H9 (cell line): Measurements from ENCODE around the gene HHATL. TPM values are rescaled to one million over a fixed set of nuclear protein-coding genes. Genes with fewer than 3 reads are reported as not detected.

Source experiments
- DNase-seq: peaks from one replicate; pipeline ENCODE4 v3.0.0-alpha.2; 2017
- H2AFZ ChIP-seq: one replicate; pipeline ENCODE4 v1.6.1; 2013; ENCODE audit warnings: mild to moderate bottlenecking, low read length, control low read depth, moderate library complexity
- H2AK5ac ChIP-seq: 2 replicates; pipeline ENCODE4 v1.6.1; 2013; ENCODE audit warnings: low read length, control low read depth, mixed read lengths; ENCODE audit not compliant: insufficient read length
- H2BK120ac ChIP-seq: one replicate; pipeline ENCODE4 v1.6.1; 2013; ENCODE audit warnings: low read depth, mild to moderate bottlenecking, low read length, control low read depth, inconsistent platforms; ENCODE audit not compliant: poor library complexity, severe bottlenecking
- H2BK12ac ChIP-seq: 2 replicates; pipeline ENCODE4 v1.6.1; 2013; ENCODE audit warnings: low read length, control low read depth, mixed read lengths, low read depth; ENCODE audit not compliant: insufficient read length
- H2BK15ac ChIP-seq: 2 replicates; pipeline ENCODE4 v1.6.1; 2013; ENCODE audit warnings: low read depth, low read length, control low read depth
- H2BK20ac ChIP-seq: one replicate; pipeline ENCODE4 v1.6.1; 2013; ENCODE audit warnings: low read depth, mild to moderate bottlenecking, low read length, control low read depth, inconsistent platforms; ENCODE audit not compliant: poor library complexity, severe bottlenecking
- H2BK5ac ChIP-seq: 2 replicates; pipeline ENCODE4 v1.6.1; 2013; ENCODE audit warnings: low read length, control low read depth, mixed read lengths; ENCODE audit not compliant: insufficient read length
- H3K14ac ChIP-seq: 2 replicates; pipeline ENCODE4 v1.6.1; 2013; ENCODE audit warnings: low read length, control low read depth; ENCODE audit not compliant: insufficient read depth
- H3K18ac ChIP-seq: 2 replicates; pipeline ENCODE4 v1.6.1; 2013; ENCODE audit warnings: low read depth, mild to moderate bottlenecking, mixed read lengths, low read length, control low read depth; ENCODE audit not compliant: insufficient read length
- H3K23ac ChIP-seq: 2 replicates; pipeline ENCODE4 v1.6.1; 2013; ENCODE audit warnings: low read length, control low read depth, mixed read lengths, low read depth; ENCODE audit not compliant: insufficient read length
- H3K23me2 ChIP-seq: 2 replicates; pipeline ENCODE4 v1.6.1; 2013; ENCODE audit warnings: low read depth, mild to moderate bottlenecking, mixed read lengths, low read length, control low read depth; ENCODE audit not compliant: insufficient read length, poor library complexity, severe bottlenecking
- H3K27ac ChIP-seq: 2 replicates; pipeline ENCODE4 v1.5.1; 2013; ENCODE audit warnings: low read length, control low read depth, mixed read lengths, low read depth; ENCODE audit not compliant: insufficient read length
- H3K27me3 ChIP-seq: 2 replicates; pipeline ENCODE4 v1.6.1; 2013; ENCODE audit warnings: low read length, control low read depth, inconsistent platforms; ENCODE audit not compliant: insufficient read depth
- H3K4ac ChIP-seq: 2 replicates; pipeline ENCODE4 v1.6.1; 2013; ENCODE audit warnings: low read depth, mild to moderate bottlenecking, control low read depth, inconsistent platforms, low read length, moderate library complexity
- H3K4me1 ChIP-seq: 2 replicates; pipeline ENCODE4 v1.6.1; 2013; ENCODE audit warnings: low read length, control low read depth, inconsistent platforms; ENCODE audit not compliant: insufficient read depth
- H3K4me2 ChIP-seq: 2 replicates; pipeline ENCODE4 v1.6.1; 2013; ENCODE audit warnings: low read length, control low read depth, mixed read lengths; ENCODE audit not compliant: insufficient read length, insufficient read depth
- H3K56ac ChIP-seq: 2 replicates; pipeline ENCODE4 v1.6.1; 2013; ENCODE audit warnings: low read depth, mild to moderate bottlenecking, mixed read lengths, low read length, control low read depth; ENCODE audit not compliant: insufficient read length
- H3K79me1 ChIP-seq: 2 replicates; pipeline ENCODE4 v1.6.1; 2013; ENCODE audit warnings: low read depth, mild to moderate bottlenecking, moderate library complexity, low read length, control low read depth, inconsistent platforms; ENCODE audit not compliant: insufficient read depth, poor library complexity, severe bottlenecking
- H3K79me2 ChIP-seq: 2 replicates; pipeline ENCODE4 v1.6.1; 2013; ENCODE audit warnings: low read length, control low read depth, inconsistent platforms; ENCODE audit not compliant: insufficient read depth
- H3K9ac ChIP-seq: 2 replicates; pipeline ENCODE4 v1.6.1; 2013; ENCODE audit warnings: low read length, control low read depth, mixed read lengths; ENCODE audit not compliant: insufficient read length; ENCODE audit errors: extremely low read depth
- H3K9me3 ChIP-seq: one replicate; pipeline ENCODE4 v1.6.1; 2013; ENCODE audit warnings: low read depth, low read length, inconsistent platforms; ENCODE audit not compliant: control insufficient read depth
- H3T11ph ChIP-seq: one replicate; pipeline ENCODE4 v1.6.1; 2013; ENCODE audit warnings: mild to moderate bottlenecking, low read length, control low read depth, inconsistent platforms
- H4K20me1 ChIP-seq: one replicate; pipeline ENCODE4 v1.6.1; 2013; ENCODE audit not compliant: control insufficient read depth, insufficient read length, insufficient read depth
- H4K5ac ChIP-seq: 2 replicates; pipeline ENCODE4 v1.6.1; 2013; ENCODE audit warnings: low read depth, mild to moderate bottlenecking, mixed read lengths, low read length, control low read depth; ENCODE audit not compliant: insufficient read length
- H4K8ac ChIP-seq: replicated peaks from 2 replicates; pipeline ENCODE4 v1.6.1; 2013; ENCODE audit warnings: low read length, control low read depth, mixed read lengths, low read depth; ENCODE audit not compliant: insufficient read length
- H4K91ac ChIP-seq: 2 replicates; pipeline ENCODE4 v1.6.1; 2013; ENCODE audit warnings: low read depth, mild to moderate bottlenecking, moderate library complexity, mixed read lengths, low read length, control low read depth; ENCODE audit not compliant: insufficient read length
- H3K27ac Mint-ChIP-seq, 3 experiments: 2 replicates in 2 of 3; 3 replicates in 1 of 3; pipeline ENCODE4 v1.8.0; 2020 to 2021; ENCODE audit warnings: mixed read lengths in 3 of 3, mild to moderate bottlenecking in 1 of 3, moderate library complexity in 1 of 3
- H3K27me3 Mint-ChIP-seq: 2 replicates; pipeline ENCODE4 v1.8.0; 2021; ENCODE audit warnings: low read depth, mild to moderate bottlenecking, moderate library complexity, mixed read lengths
- H3K36me3 Mint-ChIP-seq, 3 experiments: 2 replicates in 2 of 3; 3 replicates in 1 of 3; pipeline ENCODE4 v1.8.0; 2020 to 2021; ENCODE audit warnings: low read depth in 3 of 3, mixed read lengths in 3 of 3; ENCODE audit not compliant: insufficient read depth in 1 of 3
- H3K4me1 Mint-ChIP-seq, 2 experiments: 2 replicates each; pipeline ENCODE4 v1.8.0; 2020; ENCODE audit warnings: mixed read lengths in 2 of 2
- H3K4me3 Mint-ChIP-seq, 2 experiments: 2 replicates in 1 of 2; 3 replicates in 1 of 2; pipeline ENCODE4 v1.8.0; 2020 to 2021; ENCODE audit warnings: mild to moderate bottlenecking in 2 of 2, mixed read lengths in 2 of 2, moderate library complexity in 1 of 2
- H3K9me3 Mint-ChIP-seq, 2 experiments: 2 replicates in 1 of 2; 3 replicates in 1 of 2; pipeline ENCODE4 v1.8.0; 2020; ENCODE audit warnings: mild to moderate bottlenecking in 2 of 2, mixed read lengths in 2 of 2, moderate library complexity in 1 of 2
- WGBS: extraction: QIAGEN DNeasy Blood & Tissue Kit; methylation state at CpG from one replicate; pipeline ENCODE4 v1.1.7; 2013; ENCODE audit warnings: missing lambda C conversion rate, low lambda C conversion rate, mixed read lengths; ENCODE audit not compliant: insufficient read length; ENCODE audit errors: extremely low coverage; 5-methylcytosine and 5-hydroxymethylcytosine counted together
- total RNA-seq: library from RNA; stranded (reverse); gene quantifications from 2 replicates; pipeline ENCODE4 v1.2.1, GENCODE V29; 2021
- TF ChIP-seq, protein P1 (sequence below): fragments of 200-600 bp; sonication (generic); conservative IDR thresholded peaks from 3 replicates; pipeline ENCODE4 v1.8.0; 2021; ENCODE audit warnings: antibody characterized with exemption, mild to moderate bottlenecking

HHATL gene
- total RNA-seq, 1 experiment from 2014 or later, result 0.46 TPM

DNA sequence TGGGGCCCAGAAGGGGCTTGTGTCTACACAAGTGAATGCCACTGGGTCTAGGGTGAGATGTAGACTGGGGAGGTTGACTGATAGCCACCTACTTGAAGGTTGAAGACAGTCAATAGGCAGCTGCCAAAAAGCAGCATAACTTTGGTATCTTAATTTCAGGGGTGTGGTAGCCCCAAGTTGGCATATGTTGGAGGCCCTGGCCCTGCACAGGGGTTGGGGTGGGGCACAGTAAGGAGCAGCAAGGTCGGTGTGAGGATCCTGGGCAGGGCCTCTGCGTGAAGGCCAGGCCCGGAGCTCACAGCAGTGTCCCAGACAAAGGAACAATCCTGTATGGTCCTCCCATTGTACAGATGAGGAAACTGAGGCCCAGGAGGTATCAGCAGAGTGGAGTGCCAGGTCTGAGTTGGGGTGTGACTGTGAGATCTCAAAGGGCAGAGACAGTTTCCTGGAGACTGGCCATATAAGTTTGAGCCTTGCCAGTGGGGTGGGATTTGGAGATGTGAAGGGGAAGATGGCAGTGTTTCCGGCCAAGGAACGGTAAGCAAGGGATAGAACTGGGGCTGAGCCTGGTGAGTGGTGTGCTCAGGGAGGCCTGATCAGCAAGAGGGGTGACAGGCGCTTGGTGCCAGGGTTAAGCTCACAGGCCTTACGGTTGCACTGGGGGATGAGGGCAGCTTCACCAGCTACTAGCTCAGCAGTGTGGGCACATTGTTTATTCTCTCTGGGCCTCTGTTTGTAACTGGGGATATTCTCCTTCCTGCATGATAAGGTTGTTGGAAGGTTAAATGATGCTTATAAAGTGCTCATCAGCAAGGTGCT is 15.6 kb downstream of the HHATL start:
- H2BK5ac ChIP-seq, result no peak overlapping the region
- H4K5ac ChIP-seq, result no peak overlapping the region
- H4K8ac ChIP-seq, result no peak overlapping the region
- WGBS, result no CpG with 5 or more reads among the region's 7 CpGs
- no peak overlapping the region for H3K14ac ChIP-seq
- H4K20me1 ChIP-seq, result no peaks in the 10 kb centered on the region
- no peaks in the 10 kb centered on the region for H3K9me3 ChIP-seq
- no peak overlapping the region for H2AFZ ChIP-seq
- Mint-ChIP-seq H3K4me3 (no peak overlapping the region), H3K36me3 (no peaks in the 10 kb centered on the region; a peak in 1 of 7 replicates), H3K9me3 (no peaks in the 10 kb centered on the region), H3K4me1 (peaks cover 20 to 27% of the 10 kb centered on the region in 2 experiments), H3K27me3 (peaks cover 11% of the 10 kb centered on the region), H3K27ac (peak overlapping the region in 1 of 3 experiments; percentile 1; a peak in 1 of 7 replicates)
- H3K9ac ChIP-seq, result no peak overlapping the region
- no peaks in the 10 kb centered on the region; the same call in 1 of the 2 replicates for H3K27me3 ChIP-seq
- no peak for DNase-seq
- no peak overlapping the region for H3K4ac ChIP-seq
- H2BK120ac ChIP-seq, result no peak overlapping the region
- H3K23me2 ChIP-seq, result no peaks in the 10 kb centered on the region
- no peak overlapping the region for H3T11ph ChIP-seq
- no peak overlapping the region for H2BK15ac ChIP-seq
- H3K79me1 ChIP-seq, result no peaks in the 10 kb centered on the region
- no peak overlapping the region for H2BK12ac ChIP-seq
- no peak overlapping the region for H2BK20ac ChIP-seq
- no peak overlapping the region for H4K91ac ChIP-seq
- H3K56ac ChIP-seq, result no peak overlapping the region
- H2AK5ac ChIP-seq, result no peak overlapping the region
- TF ChIP-seq, protein P1, sequence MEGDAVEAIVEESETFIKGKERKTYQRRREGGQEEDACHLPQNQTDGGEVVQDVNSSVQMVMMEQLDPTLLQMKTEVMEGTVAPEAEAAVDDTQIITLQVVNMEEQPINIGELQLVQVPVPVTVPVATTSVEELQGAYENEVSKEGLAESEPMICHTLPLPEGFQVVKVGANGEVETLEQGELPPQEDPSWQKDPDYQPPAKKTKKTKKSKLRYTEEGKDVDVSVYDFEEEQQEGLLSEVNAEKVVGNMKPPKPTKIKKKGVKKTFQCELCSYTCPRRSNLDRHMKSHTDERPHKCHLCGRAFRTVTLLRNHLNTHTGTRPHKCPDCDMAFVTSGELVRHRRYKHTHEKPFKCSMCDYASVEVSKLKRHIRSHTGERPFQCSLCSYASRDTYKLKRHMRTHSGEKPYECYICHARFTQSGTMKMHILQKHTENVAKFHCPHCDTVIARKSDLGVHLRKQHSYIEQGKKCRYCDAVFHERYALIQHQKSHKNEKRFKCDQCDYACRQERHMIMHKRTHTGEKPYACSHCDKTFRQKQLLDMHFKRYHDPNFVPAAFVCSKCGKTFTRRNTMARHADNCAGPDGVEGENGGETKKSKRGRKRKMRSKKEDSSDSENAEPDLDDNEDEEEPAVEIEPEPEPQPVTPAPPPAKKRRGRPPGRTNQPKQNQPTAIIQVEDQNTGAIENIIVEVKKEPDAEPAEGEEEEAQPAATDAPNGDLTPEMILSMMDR, result no peak
- H3K4me1 ChIP-seq, result no peaks in the 10 kb centered on the region; the same call in 1 of the 2 replicates
- H3K79me2 ChIP-seq, result no peaks in the 10 kb centered on the region
- H3K23ac ChIP-seq, result no peak overlapping the region
- H3K4me2 ChIP-seq, result no peak overlapping the region
- H3K27ac ChIP-seq, result no peak overlapping the region
- H3K18ac ChIP-seq, result no peak overlapping the region
